K562 (cell line): ENCODE measurements around the gene MALSU1. TPM values are rescaled to one million over a fixed set of nuclear protein-coding genes. Genes with fewer than 3 reads are reported as not detected.

Experiments used
- ADNP ChIP-seq: fragments of 200-800 bp; sonication (Bioruptor generic); IDR thresholded peaks from 2 replicates; pipeline ENCODE4 v1.6.1; 2016; ENCODE audit warnings: missing genetic modification characterization, missing compliant biosample characterization
- ARID1B ChIP-seq: fragments of 450-650 bp; IDR thresholded peaks from 2 replicates; pipeline ENCODE4 v1.6.1; 2016; ENCODE audit warnings: antibody characterized with exemption, mild to moderate bottlenecking, inconsistent platforms
- DACH1 ChIP-seq: fragments of 450-650 bp; IDR thresholded peaks from 2 replicates; pipeline ENCODE4 v1.6.1; 2018; ENCODE audit not compliant: partially characterized antibody
- GTF2B ChIP-seq: IDR thresholded peaks from 2 replicates; pipeline ENCODE4 v1.6.1; 2011; ENCODE audit not compliant: insufficient read length; ENCODE audit errors: extremely low read depth
- HDAC3 ChIP-seq: fragments of 450-650 bp; IDR thresholded peaks from 2 replicates; pipeline ENCODE4 v1.6.1; 2018; ENCODE audit warnings: borderline replicate concordance, mild to moderate bottlenecking, moderate library complexity; ENCODE audit not compliant: partially characterized antibody
- L3MBTL2 ChIP-seq: fragments of 450-650 bp; IDR thresholded peaks from 2 replicates; pipeline ENCODE4 v1.6.1; 2016; ENCODE audit warnings: mild to moderate bottlenecking, moderate library complexity
- MAFK ChIP-seq: IDR thresholded peaks from 2 replicates; pipeline ENCODE4 v1.6.1; 2011; ENCODE audit warnings: low read length, improper control_type of control experiment
- POLR3G ChIP-seq: IDR thresholded peaks from 2 replicates; pipeline ENCODE4 v1.6.1; 2011; ENCODE audit not compliant: insufficient read length, insufficient replicate concordance; ENCODE audit errors: extremely low read depth
- PTTG1 ChIP-seq: fragments of 450-650 bp; IDR thresholded peaks from 2 replicates; pipeline ENCODE4 v1.6.1; 2016; ENCODE audit warnings: low read depth, mild to moderate bottlenecking, missing genetic modification characterization, missing compliant biosample characterization
- RBFOX2 ChIP-seq: fragments of 200-400 bp; formaldehyde crosslinking; IDR thresholded peaks from 2 replicates; pipeline ENCODE4 v1.6.1; 2017; ENCODE audit warnings: low read depth, mild to moderate bottlenecking, low read length, moderate library complexity
- SAFB2 ChIP-seq: fragments of 200-400 bp; formaldehyde crosslinking; IDR thresholded peaks from 2 replicates; pipeline ENCODE4 v1.6.1; 2018; ENCODE audit warnings: borderline replicate concordance, low read length, low read depth, moderate library complexity; ENCODE audit not compliant: severe bottlenecking
- SETDB1 ChIP-seq: IDR thresholded peaks from one replicate; pipeline ENCODE4 v1.6.1; 2012; ENCODE audit warnings: low read length, control low read depth, inconsistent platforms
- SIN3A ChIP-seq, 2 experiments: fragments of 150-350 bp in 1 of 2; IDR thresholded peaks; 2 replicates each; pipeline ENCODE4 v1.6.1; 2011 to 2016; ENCODE audit warnings: borderline replicate concordance in 2 of 2, low read depth in 2 of 2, low read length in 2 of 2, mild to moderate bottlenecking in 2 of 2, moderate library complexity in 2 of 2; ENCODE audit not compliant: control insufficient read depth in 1 of 2
- SNIP1 ChIP-seq: fragments of 450-650 bp; IDR thresholded peaks from 2 replicates; pipeline ENCODE4 v1.7.1; 2017; ENCODE audit warnings: low read depth, mild to moderate bottlenecking
- TARDBP ChIP-seq: fragments of 450-650 bp; IDR thresholded peaks from 2 replicates; pipeline ENCODE4 v1.6.1; 2016
- TCF7L2 ChIP-seq: fragments of 150-350 bp; IDR thresholded peaks from 2 replicates; pipeline ENCODE4 v1.6.1; 2016; ENCODE audit warnings: low read depth, mild to moderate bottlenecking, low read length, moderate library complexity
- TSHZ1 ChIP-seq: fragments of 250-450 bp; sonication (Bioruptor Pico); IDR thresholded peaks from 2 replicates; pipeline ENCODE4 v1.4.0; 2020; ENCODE audit warnings: mild to moderate bottlenecking, moderate library complexity
- U2AF2 ChIP-seq: fragments of 200-400 bp; formaldehyde crosslinking; optimal IDR thresholded peaks from 2 replicates; pipeline ENCODE3; 2017; ENCODE audit warnings: low read depth, mild to moderate bottlenecking, low read length
- ZBTB17 ChIP-seq: fragments of 450-650 bp; formaldehyde crosslinking; IDR thresholded peaks from 2 replicates; pipeline ENCODE4 v1.4.0; 2020; ENCODE audit warnings: mild to moderate bottlenecking
- ZBTB2 ChIP-seq: fragments of 450-650 bp; IDR thresholded peaks from 2 replicates; pipeline ENCODE4 v1.6.1; 2016; ENCODE audit warnings: antibody characterized with exemption
- ZFX ChIP-seq: sonication (generic); formaldehyde crosslinking; IDR thresholded peaks from 2 replicates; pipeline ENCODE4 v1.8.0; 2022; ENCODE audit warnings: mild to moderate bottlenecking, missing genetic modification reagents, moderate library complexity
- ZNF584 ChIP-seq: fragments of 200-800 bp; sonication (Bioruptor generic); IDR thresholded peaks from 2 replicates; pipeline ENCODE4 v1.6.1; 2016; ENCODE audit warnings: low read depth, mild to moderate bottlenecking, missing genetic modification characterization, missing compliant biosample characterization
- ZNF639 ChIP-seq, 2 experiments: fragments of 200-800 bp in 1 of 2; sonication (Bioruptor generic) in 1 of 2; sonication (generic) in 1 of 2; formaldehyde crosslinking in 1 of 2; IDR thresholded peaks in 1 of 2; conservative IDR thresholded peaks in 1 of 2; 2 replicates each; pipeline versions ENCODE4 v1.5.0 to v1.6.1; 2016 to 2020; ENCODE audit warnings: missing compliant biosample characterization in 1 of 2, missing genetic modification characterization in 1 of 2, missing genetic modification reagents in 1 of 2
- polyA plus RNA-seq, 8 experiments: library from polyadenylated mRNA; depleted of rRNA in 4 of 8; stranded (reverse) in 5 of 8; unstranded in 3 of 8; fragments of >200 nt; fragmentation: Nextera tagmentation in 2 of 8; fragmentation: Illumina TruSeq in 1 of 8; extraction: Ambion mirVana in 2 of 8; extraction: Trizol in 1 of 8; gene quantifications; 2 replicates each; pipeline versions ENCODE4 v1.2.1 to v1.2.3, GENCODE V29; 2011 to 2014; ENCODE audit warnings: inconsistent platforms in 1 of 8, missing spikeins in 1 of 8
- total RNA-seq, 7 experiments: library from RNA; depleted of rRNA in 6 of 7; stranded (reverse); fragments of >200 nt in 6 of 7; fragmentation: Illumina TruSeq in 2 of 7; extraction: Trizol in 2 of 7; gene quantifications; 2 replicates each; pipeline versions ENCODE4 v1.2.1 to v1.2.3, GENCODE V29; 2011 to 2021; ENCODE audit warnings: low replicate concordance in 1 of 7

The MALSU1 gene
- total and polyA plus RNA-seq, 9 of the 15 experiments (the other 6 are each of a cell fraction or from before 2014, with no cell fraction given), result 12.3 to 308 (median 81.2) TPM

GRCh38 chr7:23273141-23273599 is 26.0 kb upstream of the MALSU1 start (continued):
- TF ChIP-seq ARID1B (peak; percentile 88), TCF7L2 (no peak), SETDB1 (no peak), SIN3A (IDR thresholded peaks at IDR 0.05; ENCODE audit: borderline replicate concordance in 2 of 2, control insufficient read depth in 1 of 2, low read depth in 2 of 2, low read length in 2 of 2) (no peak), ZFX (no peak), ZNF584 (no peak), DACH1 (peak; percentile 56), SNIP1 (no peak), U2AF2 (no peak), SAFB2 (no peak), TSHZ1 (CRISPR knock-in tag) (no peak), HDAC3 (peak; percentile 95), ADNP (tag) (no peak), PTTG1 (tag) (no peak), ZBTB17 (CRISPR knock-in tag) (no peak), POLR3G (no peak), MAFK (peak; percentile 89), L3MBTL2 (peak; percentile 57), ZBTB2 (no peak), TARDBP (peak; percentile 17; the same call in 1 of the 2 replicates), GTF2B (no peak), RBFOX2 (no peak), ZNF639 (CRISPR knock-in tag; conservative IDR thresholded peaks at IDR 0.05 in 1 of 2, IDR thresholded peaks at IDR 0.05 in 1 of 2) (peak in 1 of 2 experiments; percentile 53; a peak in 1 of 4 replicates)
